ENCODE measurements around the gene PCDH7. TPM values are rescaled to one million over a fixed set of nuclear protein-coding genes. Genes with fewer than 3 reads are reported as not detected.

The PCDH7 gene
- total RNA-seq, 1 experiment from 2014 or later = 16.8 TPM

GRCh38 chr4:30725562-30725961, 5.4 kb downstream of the PCDH7 start:
- Mint-ChIP-seq H3K4me3 (peak overlapping the region in 1 of 2 experiments; percentile 72; a peak in 1 of 5 replicates), H3K27me3 (ENCODE audit: low read depth) (peaks cover 35% of the 10 kb centered on the region), H3K36me3 (ENCODE audit: insufficient read depth in 1 of 3, low read depth in 3 of 3) (peaks cover 0 to 22% (median 17%) of the 10 kb centered on the region in 3 experiments; a peak in 5 of 7 replicates), H3K27ac (no peak overlapping the region), H3K4me1 (peaks cover 33% of the 10 kb centered on the region in 2 experiments), H3K9me3 (no peaks in the 10 kb centered on the region)
- DNase-seq = no peak
- Histone ChIP-seq H3K9ac (ENCODE audit: extremely low read depth, insufficient read length, low read length) (no peak overlapping the region), H3K14ac (ENCODE audit: insufficient read depth, low read length) (no peak overlapping the region), H3K79me2 (ENCODE audit: insufficient read depth, low read length) (no peaks in the 10 kb centered on the region), H3K27ac (ENCODE audit: insufficient read length, low read depth, low read length) (no peak overlapping the region), H4K20me1 (ENCODE audit: control insufficient read depth, insufficient read depth, insufficient read length) (peaks cover 6% of the 10 kb centered on the region), H2AK5ac (ENCODE audit: insufficient read length, low read length) (no peak overlapping the region), H2BK5ac (ENCODE audit: insufficient read length, low read length) (no peak overlapping the region), H3T11ph (ENCODE audit: low read length) (no peak overlapping the region), H3K4me2 (ENCODE audit: insufficient read depth, insufficient read length, low read length) (no peak overlapping the region), H4K91ac (ENCODE audit: insufficient read length, low read depth, low read length) (no peak overlapping the region), H3K56ac (ENCODE audit: insufficient read length, low read depth, low read length) (no peak overlapping the region), H3K9me3 (ENCODE audit: control insufficient read depth, low read depth, low read length) (no peaks in the 10 kb centered on the region), H3K27me3 (ENCODE audit: insufficient read depth, low read length) (peaks cover 20% of the 10 kb centered on the region), H3K23me2 (ENCODE audit: insufficient read length, low read depth, low read length, poor library complexity, severe bottlenecking) (peaks cover 23% of the 10 kb centered on the region), H2BK12ac (ENCODE audit: insufficient read length, low read depth, low read length) (no peak overlapping the region), H2BK20ac (ENCODE audit: low read depth, low read length, poor library complexity, severe bottlenecking) (no peak overlapping the region), H4K5ac (ENCODE audit: insufficient read length, low read depth, low read length) (no peak overlapping the region), H2BK15ac (ENCODE audit: low read depth, low read length) (no peak overlapping the region), H3K18ac (ENCODE audit: insufficient read length, low read depth, low read length) (no peak overlapping the region), H3K79me1 (ENCODE audit: insufficient read depth, low read depth, low read length, poor library complexity, severe bottlenecking) (no peaks in the 10 kb centered on the region), H3K4ac (ENCODE audit: low read depth, low read length) (no peak overlapping the region), H3K4me1 (ENCODE audit: insufficient read depth, low read length) (0 out of 2 replicates have a peak, but pooled peaks cover 3% of the 10 kb centered on the region), H3K23ac (ENCODE audit: insufficient read length, low read depth, low read length) (no peak overlapping the region), H4K8ac (replicated peaks; ENCODE audit: insufficient read length, low read depth, low read length) (no peak overlapping the region), H2BK120ac (ENCODE audit: low read depth, low read length, poor library complexity, severe bottlenecking) (no peak overlapping the region), H2AFZ (ENCODE audit: low read length) (no peak overlapping the region)
- TF ChIP-seq CTCF (conservative IDR thresholded peaks at IDR 0.05) = no peak
- WGBS (ENCODE audit: extremely low coverage, insufficient read length, low lambda C conversion rate) = no CpG with 5 or more reads among the region's 2 CpGs

Measured in H9 (cell line).